GM12892 (cell line): Measurements from ENCODE around the gene CEP72.

Experiments used
- POLR2A ChIP-seq: IDR thresholded peaks from 2 replicates; pipeline ENCODE4 v1.6.1; 2011; ENCODE audit warnings: low read depth, low read length, control low read depth
- POLR2AphosphoS5 ChIP-seq: IDR thresholded peaks from 2 replicates; pipeline ENCODE4 v1.6.1; 2011; ENCODE audit warnings: low read depth, low read length, control low read depth
- TAF1 ChIP-seq: IDR thresholded peaks from 2 replicates; pipeline ENCODE4 v1.6.1; 2011; ENCODE audit warnings: low read depth, mild to moderate bottlenecking, control low read depth, low read length, borderline replicate concordance

- no peak for TF ChIP-seq POLR2A
- no peak for TF ChIP-seq POLR2AphosphoS5
- TF ChIP-seq TAF1 = no peak
Observed at GRCh38 chr5:665541-665955, 53.4 kb downstream of the CEP72 start.
